RKO (cell line): ENCODE data around the gene RNF40.
"Not testable (repeated sequence)": the region's sequence is repeated elsewhere in the genome, so short reads cannot be mapped to it uniquely, and the experiment has no call there.

ENCODE experiments used
- DNase-seq: peaks from one replicate; pipeline ENCODE4 v3.0.0-alpha.2; 2016; ENCODE audit warnings: low spot score

The RNF40 gene

DNA sequence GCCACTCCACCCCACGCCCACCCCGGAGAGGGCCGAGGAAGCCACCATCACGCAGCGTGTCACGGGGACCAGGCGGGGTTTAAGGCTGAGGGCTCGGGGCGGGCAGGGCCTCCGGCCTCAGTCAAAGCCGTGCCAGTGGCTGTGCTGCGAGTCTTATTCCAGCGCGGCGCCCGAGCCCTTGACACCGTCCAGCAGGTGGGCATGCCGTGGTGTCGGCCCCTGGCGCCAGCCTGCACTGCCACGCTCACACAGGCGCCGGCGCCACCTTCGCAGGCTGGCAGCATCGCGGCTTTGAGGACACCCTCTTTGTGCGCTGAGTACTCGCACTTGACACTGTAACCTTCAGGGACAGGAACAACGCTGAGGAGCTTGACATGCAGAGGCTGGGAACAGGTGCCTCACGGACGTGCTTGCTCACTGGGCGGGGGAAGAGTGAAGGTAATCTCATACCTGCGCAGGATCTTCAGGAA is 58.9 kb downstream of the RNF40 start:
- DNase-seq, result no peak

DNA sequence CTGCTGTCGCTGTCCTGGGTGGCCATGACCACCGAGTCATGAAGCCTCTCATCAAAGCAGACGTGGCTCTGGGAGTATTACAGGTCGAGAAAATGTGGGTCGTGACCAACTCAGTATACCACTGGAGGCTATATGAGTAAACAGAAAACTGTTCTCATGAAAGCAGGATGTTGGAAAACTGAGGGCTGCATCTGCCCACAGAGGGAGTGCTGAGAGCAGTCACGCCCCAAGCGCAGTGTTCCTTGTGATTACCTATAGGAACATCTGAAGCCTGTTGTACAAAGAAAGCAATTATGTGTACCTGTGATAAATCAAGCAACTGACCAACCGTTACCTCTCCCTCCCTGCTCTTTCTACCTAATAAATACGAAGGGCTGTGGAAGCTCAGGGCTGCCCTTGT is 59.3 kb downstream of the RNF40 start:
- DNase-seq, result not testable (repeated sequence)

DNA sequence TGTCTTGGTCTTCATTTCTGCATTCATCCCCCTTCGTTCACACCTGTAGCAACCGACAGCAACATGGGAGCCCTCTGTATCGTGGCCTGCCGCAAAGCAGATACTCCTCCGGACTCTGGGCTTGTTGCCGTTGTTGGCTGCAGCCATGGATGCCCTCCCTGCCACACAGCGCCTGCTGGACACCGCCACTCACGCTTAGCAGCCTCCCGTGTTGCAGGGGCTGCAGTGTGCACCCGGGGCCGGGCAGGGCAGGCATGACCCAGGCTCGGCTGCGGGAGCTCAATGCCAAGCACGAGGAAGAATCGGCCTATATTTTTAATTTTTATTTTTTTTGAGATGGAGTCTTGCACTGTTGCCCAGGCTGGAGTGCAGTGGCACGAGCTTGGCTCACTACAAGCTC is 59.8 kb downstream of the RNF40 start:
- DNase-seq, result no peak
